Measurements from ENCODE around the gene MPPED2.
"Not testable (repeated sequence)": the region's sequence is repeated elsewhere in the genome, so short reads cannot be mapped to it uniquely, and the experiment has no call there.

The MPPED2 gene

DNA sequence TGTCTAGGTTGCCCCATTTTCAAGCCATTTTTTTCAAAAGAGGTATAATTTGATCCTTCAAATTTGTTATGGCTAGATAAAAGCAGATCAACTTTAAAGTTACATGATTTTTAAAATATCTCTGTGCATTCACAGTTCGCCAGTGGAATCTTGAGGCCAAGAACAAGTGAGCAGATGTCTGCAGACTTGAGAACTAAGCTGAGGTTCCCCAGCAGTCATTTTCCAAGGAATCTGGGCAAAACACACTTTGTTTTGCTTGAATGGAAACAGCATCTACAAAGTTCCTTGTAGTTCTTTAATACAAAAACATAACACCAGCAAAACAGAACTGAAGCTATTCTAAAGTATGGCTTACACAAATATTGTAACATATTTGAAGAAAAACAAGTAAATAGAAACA lies 7.7 kb downstream of the MPPED2 start:
- no peak for DNase-seq

DNA sequence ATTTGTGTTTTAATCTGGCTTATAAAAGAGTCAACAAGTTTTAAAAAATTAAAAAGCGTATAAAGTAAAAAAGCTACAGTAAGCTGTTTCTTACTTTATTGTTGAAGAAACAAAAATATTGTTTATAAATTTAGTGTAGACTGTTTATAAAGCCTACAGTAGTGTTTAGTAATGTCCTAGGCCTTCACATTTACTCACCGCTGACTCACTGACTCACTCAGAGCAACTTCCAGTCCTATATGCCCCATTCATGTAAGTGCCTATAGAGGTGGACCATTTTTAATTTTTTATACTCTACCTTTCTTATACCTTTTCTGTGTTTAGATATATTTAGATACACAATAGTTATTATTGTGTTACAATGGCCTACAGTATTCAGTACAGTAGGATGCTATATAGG lies 12.2 kb downstream of the MPPED2 start:
- no peak for DNase-seq

DNA sequence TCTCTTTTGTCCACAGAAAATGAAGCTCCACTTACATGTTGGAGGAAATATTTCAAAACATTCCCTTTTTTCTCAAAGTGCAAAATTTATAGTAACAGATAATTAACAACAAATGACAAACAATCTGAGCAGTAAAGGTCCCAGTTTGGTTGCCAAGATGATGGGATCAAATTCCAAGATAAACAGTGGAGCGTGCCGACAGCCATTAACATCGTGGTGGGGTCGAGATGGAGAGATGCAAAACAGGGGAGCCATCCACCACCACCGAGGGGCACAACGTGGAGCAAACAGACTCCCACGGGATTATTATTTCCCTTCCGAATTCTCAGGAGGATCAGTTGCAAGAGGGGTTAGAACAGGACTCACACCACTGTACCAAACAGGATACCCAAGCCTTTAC lies 17.2 kb downstream of the MPPED2 start:
- DNase-seq: no peak

DNA sequence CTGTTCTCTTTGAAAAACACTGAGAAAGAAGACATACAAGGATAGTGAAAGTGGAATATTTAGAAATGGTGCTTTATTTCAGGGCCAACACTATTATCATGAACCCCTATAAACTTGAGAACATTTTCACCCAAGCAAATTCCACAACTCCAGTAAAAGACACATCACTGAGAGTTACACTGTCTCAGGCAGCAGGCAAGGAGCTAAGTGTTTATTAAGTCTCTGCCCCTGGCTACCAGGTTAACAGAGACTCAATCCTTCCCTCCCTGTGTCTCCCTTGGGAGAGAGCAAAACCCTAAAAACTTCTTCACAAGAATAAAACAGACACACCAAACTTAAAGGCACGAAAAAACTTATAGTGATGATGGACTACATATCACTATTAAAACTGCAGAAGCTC lies 18.5 kb downstream of the MPPED2 start:
- no peak for DNase-seq

DNA sequence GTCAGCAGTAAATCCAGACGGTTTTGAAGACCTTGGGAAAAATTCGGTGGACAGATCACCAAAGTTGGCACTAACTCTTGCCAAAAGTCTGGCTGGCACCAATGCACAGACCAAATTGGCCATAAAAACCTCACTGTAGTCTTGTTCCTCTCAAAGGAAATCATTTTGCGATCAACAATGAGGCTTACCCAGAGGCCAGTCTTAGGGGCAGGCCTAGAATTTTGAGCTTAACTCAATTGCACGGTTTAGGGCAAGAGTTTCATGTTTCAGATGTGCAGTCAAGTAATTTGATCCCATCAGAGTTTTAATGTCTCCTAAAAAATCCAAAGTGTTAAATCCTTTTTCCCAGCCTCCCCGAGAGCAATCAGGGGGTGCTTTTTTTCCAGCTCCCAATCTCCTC lies 19.0 kb downstream of the MPPED2 start:
- no peak for DNase-seq

DNA sequence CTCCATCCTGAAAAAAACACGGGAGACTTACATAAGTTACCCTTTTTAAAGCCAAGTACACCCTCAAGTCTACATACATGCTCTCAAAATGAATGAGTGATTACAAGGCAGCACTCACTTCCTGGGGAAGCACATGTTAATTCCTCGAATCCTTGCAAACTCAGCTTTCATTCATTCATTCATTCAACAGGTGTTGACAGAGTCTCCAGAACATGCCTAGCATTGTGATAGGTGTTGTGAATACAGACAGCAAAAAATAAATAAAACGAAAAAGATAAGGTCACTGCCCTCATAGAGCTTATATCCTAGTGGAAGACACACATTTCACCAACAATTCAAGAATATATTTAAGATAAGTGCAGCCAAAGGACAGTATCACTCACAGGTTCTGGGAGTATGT lies 19.7 kb downstream of the MPPED2 start:
- no peak for DNase-seq

DNA sequence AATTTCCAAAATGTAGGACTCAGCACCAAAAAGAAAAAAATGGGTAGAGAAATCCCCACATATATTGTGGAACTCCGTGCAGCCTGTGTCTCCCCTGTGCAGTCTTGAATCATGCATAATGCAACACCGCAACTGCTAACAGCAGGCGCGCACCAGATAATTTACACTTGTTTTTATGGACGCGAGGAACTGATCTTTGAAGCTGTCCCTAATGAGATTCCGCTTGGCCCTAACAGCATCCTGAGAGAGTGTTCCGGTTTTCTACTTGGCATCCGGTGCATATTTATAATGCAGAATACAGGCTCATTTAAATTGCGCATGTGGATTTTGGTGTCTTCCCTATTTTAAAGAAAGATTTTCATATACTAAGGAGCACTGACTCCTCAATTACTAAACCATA lies 21.1 kb downstream of the MPPED2 start:
- no peak for DNase-seq

DNA sequence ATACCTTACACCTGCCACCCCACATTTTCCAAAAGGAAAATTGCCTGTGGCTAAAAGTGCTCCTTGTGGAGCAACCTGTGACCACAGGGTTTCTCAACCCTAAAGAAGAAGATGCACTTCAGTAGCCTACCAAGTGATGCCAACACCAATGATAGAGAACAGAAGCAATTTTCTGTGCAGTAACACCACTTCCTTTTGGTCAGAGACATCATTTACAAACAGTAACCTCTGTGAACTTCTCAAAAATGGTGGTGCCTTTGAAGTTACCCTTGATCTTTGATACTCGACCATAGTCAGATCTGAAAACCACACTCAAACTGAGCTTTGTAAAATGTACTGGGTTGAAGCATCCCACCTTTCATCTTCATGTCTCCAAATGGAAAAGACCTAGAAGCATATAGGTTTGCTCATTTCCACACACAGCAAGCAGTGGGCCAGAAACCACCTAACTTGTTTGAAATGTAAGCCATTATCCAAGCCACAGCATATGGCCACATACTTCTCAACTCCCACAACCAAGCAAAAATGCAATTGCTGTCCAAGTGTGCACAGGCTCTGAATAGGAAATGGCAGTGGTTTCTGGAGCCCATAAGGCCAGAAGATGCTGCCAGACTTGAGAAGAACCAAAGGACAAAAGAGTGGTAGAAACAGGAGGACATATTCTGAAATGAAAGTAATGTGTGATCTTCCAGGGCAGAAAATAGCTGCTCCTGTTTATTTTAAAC lies 24.3 kb downstream of the MPPED2 start:
- DNase-seq: no peak

DNA sequence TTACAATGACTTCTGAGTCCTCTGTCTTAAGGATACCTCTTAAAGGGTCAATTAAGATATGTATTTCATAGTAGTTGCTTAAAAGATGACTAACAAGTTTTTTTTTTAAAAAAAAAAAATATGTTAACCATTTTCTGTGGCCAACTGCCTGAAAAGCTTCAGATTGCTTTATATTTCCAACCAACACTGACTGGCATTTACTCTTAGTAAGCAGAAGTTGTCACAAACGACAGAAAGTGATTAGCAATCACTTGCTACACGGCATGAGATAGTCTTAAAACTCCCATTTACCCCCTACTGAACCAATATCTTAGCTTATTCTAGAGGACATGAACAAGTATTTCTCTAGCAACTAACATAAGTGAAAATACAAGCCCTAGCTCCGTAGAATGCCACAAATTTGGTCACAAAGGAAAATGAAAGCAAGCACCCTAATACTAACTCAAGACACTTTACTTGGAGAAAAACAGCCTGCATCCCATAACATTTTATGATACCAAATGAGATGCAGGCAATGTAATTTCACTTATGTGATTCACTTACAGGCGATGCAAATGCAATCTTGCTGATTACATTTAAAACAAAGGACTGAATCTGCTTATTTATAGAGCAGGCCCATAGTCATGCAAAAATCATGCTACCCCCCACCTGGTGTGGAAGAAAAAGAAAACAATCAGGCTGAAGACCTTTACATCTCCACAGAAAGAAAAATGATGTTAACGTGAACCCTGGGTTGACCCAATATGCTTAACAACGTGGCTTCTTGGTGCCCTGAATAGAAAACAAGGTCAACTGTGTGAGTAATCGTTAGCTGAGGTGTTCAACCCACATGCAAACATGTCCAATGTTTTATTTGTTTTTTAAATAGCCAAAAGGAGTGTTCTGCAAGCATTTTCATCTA lies 25.7 kb downstream of the MPPED2 start:
- DNase-seq: no peak

DNA sequence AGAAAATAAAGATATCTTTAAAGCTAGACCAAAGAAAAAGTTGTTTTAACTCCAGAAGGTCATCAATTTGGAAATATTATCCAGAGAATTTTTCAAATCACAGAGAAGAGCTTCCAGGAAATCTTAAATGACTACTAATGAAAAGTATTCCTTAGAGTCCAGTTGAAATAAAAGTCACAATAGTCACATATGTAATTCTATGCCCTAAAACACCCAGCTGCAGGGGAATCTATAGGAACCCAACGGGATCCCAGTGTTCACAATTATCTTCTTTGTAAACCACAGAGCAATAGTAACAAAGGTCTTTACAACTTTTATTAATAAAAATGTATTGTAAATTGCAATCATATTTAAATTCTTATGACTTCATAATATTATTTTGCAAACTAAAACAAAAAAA lies 27.1 kb downstream of the MPPED2 start:
- no peak for DNase-seq

DNA sequence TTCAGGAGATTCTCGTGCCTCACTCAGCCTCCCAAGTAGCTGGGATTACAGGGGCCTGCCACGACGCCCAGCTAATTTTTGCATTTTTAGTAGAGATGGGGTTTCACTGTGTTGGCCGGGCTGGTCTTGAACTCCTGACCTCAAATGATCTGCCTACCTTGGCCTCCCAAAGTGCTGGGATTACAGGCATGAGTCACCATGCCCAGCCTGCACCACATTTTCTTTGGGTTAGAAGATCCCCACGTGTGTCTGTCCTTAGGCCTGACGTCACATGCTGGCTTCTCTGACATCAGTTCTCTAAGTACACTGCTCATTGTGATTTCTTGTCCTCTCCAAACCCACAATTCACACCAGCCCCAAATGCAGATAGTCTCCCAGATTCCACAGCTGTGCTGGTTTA lies 31.6 kb downstream of the MPPED2 start:
- DNase-seq: not testable (repeated sequence)

DNA sequence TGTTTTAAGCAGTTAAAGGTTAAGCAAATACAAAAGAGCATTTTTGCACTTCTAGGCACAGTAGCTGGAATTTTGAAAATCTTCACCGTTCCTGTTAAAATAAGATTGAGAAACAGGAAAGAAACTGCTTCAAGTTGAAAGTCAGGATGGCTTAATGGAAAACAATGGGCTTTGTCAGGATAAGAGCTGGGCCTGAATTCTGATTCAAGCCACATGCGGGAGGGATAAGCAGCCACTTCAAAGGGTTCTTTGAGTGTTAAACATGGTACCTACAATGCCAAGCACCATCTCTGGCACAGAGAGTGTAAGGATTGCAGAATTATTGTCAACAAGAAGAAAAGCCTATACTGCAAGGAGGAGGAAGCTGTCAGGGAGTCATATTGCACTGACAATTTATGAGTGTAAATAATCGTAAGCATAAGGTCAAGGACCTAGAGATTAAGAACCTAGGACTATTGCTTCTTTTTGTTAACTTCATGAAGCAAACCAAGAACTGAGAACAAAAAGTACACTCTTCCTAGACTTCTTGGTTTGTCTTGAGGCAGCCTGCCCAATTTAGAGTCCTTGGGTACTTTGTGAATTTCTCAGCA lies 32.5 kb downstream of the MPPED2 start:
- no peak for DNase-seq

DNA sequence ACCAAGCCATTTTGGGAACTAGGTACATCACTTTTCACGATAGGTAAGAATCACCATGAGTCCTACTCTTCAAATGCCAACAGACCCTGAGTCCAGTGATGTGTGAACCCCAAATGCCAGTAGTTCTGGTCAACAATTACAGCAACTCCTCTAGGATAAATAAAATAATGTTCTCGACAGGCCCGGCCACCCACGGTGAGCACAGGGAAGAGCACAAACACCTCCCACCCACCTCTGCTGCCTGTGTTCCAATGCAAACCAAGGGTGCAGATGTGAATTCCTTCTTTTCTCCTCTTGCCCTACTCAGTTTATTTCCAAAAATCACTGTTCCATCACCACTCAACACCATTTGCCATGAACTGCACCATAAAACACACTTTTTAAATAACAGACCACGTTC lies 33.3 kb downstream of the MPPED2 start:
- no peak for DNase-seq

DNA sequence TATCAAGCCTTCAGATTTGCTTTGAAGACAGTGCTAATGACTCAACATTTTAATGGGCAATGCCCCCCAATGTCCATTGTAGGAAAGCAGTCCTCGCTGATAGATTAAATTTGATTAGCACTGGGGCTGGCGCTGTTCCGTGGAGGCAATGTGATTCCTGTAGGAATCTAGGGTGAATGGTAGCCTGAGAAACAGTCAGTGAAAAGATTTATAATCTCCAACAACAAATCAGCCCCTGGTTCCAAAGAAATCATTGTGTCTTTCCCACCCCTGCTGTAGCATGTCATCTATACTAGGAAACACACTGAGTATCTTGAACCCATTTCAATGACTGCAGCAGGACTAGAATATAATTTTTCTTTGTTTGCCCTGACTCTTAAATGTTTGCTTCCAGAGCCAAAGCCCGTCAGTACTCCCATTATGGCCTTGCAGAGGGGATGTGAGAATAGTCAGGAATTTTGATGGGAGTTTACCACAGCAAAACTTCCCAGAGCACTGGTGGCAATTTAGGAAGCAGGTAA lies 36.1 kb downstream of the MPPED2 start:
- no peak for DNase-seq

DNA sequence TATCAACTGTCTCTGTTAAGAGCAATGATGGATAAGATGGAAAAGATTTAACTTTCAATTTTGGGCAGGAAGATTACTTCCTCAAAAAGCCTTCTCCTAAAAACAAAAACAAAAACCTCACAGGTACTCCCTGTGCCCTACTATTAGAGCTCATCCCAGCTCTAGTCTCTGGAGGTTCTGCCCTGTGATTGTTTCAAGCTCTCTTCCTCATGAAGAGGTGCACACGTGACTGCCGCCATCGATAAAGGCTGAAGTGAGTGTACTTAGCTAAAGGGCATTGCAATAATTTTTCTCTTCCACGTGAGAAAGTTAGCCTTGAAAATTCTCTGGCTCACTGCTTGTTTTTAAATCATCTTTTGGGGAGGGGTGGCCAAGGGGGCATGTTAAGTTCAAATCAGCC lies 36.6 kb downstream of the MPPED2 start:
- no peak for DNase-seq

DNA sequence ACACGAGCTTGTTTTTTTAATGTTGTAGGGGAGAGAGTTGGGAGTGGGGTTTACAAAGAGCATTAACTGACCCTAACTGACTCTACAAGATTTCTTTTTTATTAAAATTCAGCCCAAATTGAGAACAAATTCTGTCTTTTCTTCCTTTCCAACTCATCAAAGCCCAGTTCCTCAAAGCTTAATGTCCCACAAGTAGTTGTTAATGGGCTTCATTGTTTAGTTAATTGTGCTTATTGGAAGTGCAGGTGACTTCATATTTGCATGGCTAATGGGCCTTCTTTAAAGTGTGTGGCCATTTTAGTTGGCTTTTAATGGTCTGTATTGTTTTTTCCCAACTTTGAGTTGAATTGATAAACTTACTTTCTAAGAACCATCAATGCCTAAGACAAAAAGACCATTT lies 39.8 kb downstream of the MPPED2 start:
- no peak for DNase-seq

DNA sequence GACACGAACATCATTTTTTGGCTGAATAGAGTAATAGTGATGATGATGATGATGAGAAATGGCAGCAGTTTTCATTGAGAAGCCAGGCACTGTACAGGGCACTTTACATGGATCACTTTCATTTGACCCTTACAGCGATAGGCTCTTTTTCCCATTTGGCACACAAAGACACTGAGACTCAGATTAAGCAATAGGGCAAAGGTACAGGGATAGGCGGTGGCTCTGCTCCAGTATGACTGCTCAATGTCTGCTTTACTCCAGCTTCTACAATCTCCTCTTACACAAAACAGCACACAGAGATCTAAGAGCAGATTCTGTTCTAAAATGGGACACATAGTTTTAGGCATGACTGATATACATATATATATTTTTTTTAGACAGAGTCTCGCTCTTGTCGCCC lies 40.6 kb downstream of the MPPED2 start:
- DNase-seq: no peak

DNA sequence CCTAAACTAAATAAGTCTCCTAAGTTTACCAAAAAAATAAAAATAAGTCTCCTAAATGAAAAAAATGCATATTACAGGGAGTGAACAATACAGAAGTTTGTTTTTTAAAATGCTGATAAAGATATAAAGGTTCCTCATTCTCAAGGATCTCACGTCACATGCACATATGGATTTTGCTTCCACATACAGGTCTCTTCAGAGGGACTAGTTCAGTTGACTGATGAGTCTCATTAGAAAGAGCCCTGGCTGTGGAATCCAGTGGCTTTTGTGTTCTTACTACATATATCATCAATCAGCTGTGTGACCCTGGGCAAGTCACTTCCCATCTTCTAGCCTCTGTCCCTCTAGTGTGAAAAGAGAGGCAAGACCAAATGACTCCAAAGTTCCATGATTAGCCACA lies 43.1 kb downstream of the MPPED2 start:
- DNase-seq: no peak

DNA sequence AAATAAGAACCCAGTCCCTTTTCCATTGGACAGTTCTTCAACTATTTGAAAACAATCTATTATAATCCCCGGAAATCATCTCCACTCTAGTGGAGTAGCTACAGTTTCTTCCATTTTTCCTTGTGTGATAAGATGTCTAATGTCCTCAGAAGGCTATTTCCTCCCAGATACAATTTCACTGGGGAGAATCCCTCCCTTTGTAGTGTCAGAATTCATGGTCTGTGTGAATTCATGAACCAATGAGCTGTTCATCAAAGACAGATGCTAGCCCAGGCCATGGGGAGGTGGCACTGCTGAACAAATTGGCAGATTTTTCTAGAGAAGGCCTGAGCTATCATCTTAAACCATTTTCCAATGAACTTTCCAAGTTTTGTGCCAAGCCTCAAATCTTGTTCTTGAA lies 45.4 kb downstream of the MPPED2 start:
- DNase-seq: no peak

DNA sequence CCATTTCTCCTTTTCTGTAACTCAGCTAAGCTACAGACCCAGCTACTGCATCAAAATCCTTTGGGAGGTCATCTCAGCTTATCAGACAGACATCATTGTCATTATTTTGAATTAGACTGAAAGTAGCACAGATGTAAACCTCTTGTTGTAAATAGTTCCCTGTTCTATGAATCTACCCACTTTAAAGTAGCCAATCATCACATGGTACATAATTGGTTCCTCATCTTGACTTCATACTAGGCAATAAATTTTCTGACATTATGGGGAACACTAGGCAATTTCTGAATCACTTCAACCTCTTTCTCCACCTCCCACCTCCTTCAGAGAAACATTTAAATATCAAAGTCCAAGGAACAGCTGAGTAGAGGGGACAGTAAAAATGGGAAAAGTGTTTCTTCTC lies 47.9 kb downstream of the MPPED2 start:
- DNase-seq: no peak

DNA sequence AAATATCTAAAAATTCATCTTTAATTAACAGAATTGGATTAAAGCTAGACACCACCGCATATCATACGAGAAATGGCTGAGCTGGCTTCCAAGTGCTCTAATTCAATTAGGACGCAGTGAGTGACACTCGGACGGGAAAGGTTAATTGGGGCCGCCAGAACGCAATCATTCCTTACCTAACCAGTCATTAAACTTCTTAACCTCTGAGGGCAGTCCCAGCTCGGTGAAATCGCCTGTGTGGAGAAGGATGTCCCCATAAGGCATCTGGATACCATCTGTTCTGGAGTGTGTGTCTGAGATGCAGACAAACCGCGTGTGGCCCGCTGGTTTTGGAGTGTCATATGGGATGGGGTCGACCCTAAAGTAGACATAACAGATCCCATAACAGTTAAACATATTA lies 50.3 kb downstream of the MPPED2 start:
- no peak for DNase-seq

DNA sequence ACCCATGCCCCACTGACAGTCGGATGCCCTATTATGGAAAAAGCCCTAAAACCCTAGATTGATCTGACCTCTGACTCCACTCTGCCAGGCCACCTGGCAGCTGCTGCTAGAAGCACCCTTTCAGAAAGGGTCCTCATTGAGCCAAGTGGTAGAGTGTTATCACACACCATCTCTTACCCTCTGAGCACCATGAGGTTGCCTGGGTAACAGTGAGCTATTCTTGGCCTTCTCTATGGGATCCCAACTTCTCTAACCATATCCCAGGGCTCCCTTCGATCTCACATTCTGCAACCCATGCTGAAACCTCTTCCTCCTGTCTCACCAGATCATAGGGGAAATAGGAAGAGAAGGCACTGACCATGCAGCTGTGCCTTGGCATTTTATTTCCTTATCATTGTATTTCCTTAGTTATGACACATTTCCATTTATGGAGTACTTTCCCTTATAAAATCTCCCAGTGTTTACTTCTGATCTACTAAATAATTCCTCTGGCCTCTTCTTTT lies 52.7 kb downstream of the MPPED2 start:
- DNase-seq: no peak

DNA sequence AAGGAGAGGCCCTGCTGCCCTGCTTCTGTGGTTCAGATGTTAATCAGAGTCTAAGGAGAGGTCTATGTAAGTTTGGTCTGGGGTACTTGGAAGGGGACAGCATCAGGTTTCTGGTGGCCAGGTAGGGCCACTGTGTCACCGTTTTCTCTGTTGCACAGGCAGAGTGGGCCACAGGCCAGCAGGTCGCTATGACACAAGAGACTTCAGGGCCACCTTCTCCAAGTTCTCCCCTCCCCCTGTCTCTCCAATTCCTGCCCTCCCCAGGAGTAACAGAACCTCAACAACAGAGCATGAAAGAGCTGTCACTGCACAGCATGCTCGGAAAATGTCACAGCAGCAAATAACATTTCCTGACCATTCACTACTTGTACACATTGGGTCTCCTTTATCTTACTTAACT lies 58.6 kb downstream of the MPPED2 start:
- DNase-seq: no peak

DNA sequence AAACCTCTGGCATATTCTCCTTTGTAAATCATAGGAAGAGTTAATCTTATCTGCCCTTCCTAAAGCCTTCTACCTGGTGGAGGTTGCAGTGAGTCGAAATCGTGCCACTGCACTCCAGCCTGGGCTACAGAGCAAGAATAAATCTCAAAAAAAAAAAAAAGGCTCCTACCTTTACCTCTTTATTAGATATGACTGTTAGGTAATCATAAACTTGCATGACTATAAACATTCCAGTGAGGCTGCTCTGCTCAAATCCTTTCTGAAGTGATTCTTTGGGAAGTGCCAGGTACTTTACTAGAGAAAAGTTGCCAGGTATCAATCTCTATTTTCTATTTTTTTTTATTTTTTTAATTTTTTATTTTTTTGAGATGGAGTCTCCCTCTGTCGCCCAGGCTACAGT lies 59.6 kb downstream of the MPPED2 start:
- DNase-seq: no peak
